SK-N-SH (cell line): ENCODE measurements around the gene TXNDC16.

Source experiments
- EP300 ChIP-seq, 2 experiments: IDR thresholded peaks; 2 replicates each; pipeline versions ENCODE4 v1.4.0 to v1.6.1; 2012; ENCODE audit warnings: borderline replicate concordance in 1 of 2, low read depth in 1 of 2, low read length in 1 of 2
- EZH2phosphoT487 ChIP-seq: fragments of 200-600 bp; sonication (generic); IDR thresholded peaks from 2 replicates; pipeline ENCODE4 v1.6.1; 2017; ENCODE audit warnings: low read depth, mixed run types, mild to moderate bottlenecking, antibody characterized with exemption, moderate library complexity, borderline replicate concordance
- POLR2AphosphoS5 ChIP-seq: IDR thresholded peaks from 2 replicates; pipeline ENCODE4 v1.6.1; 2012; ENCODE audit warnings: low read depth, low read length
- RCOR1 ChIP-seq: fragments of 150-350 bp; IDR thresholded peaks from 2 replicates; pipeline ENCODE4 v1.6.1; 2017; ENCODE audit warnings: antibody characterized with exemption, low read length
- TF ChIP-seq, protein P1 (sequence below): fragments of 200-600 bp; sonication (generic); IDR thresholded peaks from 2 replicates; pipeline ENCODE4 v1.6.1; 2017; ENCODE audit warnings: antibody characterized with exemption, mild to moderate bottlenecking, moderate library complexity
- TF ChIP-seq, protein P2 (sequence below): IDR thresholded peaks from 2 replicates; pipeline ENCODE4 v1.4.0; 2012; ENCODE audit warnings: low read depth

DNA sequence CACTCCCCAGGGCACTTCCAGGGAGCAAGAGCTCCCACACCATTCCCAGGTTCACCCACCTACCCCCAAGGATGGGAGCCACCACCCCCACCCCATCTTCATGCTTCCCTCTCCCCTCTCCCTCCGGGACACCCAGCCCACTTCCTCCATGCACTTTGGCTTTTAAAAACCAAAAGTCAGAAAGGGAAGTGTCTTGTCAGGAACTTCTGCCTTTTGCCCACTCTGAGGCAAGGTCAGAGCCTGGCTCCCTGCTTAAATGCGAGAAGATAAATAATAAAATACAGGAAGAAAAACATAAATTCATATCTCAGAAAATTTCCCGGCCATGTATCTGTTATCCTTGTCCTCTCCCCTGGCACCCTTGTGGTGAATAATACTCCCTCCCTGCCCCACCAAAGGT lies 156.6 kb downstream of the TXNDC16 start:
- no peak for TF ChIP-seq EP300 (IDR thresholded peaks at IDR 0.05; ENCODE audit: borderline replicate concordance in 1 of 2, low read depth in 1 of 2, low read length in 1 of 2)
- no peak for TF ChIP-seq EZH2phosphoT487
- TF ChIP-seq, protein P1, sequence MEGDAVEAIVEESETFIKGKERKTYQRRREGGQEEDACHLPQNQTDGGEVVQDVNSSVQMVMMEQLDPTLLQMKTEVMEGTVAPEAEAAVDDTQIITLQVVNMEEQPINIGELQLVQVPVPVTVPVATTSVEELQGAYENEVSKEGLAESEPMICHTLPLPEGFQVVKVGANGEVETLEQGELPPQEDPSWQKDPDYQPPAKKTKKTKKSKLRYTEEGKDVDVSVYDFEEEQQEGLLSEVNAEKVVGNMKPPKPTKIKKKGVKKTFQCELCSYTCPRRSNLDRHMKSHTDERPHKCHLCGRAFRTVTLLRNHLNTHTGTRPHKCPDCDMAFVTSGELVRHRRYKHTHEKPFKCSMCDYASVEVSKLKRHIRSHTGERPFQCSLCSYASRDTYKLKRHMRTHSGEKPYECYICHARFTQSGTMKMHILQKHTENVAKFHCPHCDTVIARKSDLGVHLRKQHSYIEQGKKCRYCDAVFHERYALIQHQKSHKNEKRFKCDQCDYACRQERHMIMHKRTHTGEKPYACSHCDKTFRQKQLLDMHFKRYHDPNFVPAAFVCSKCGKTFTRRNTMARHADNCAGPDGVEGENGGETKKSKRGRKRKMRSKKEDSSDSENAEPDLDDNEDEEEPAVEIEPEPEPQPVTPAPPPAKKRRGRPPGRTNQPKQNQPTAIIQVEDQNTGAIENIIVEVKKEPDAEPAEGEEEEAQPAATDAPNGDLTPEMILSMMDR: no peak
- no peak for TF ChIP-seq RCOR1
- no peak for TF ChIP-seq POLR2AphosphoS5
- TF ChIP-seq, protein P2, sequence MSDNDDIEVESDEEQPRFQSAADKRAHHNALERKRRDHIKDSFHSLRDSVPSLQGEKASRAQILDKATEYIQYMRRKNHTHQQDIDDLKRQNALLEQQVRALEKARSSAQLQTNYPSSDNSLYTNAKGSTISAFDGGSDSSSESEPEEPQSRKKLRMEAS: no peak
